GM18526 (cell line): ENCODE data around the gene GPR82.

Experiments
- POLR2A ChIP-seq: IDR thresholded peaks from 3 replicates; pipeline ENCODE4 v1.6.1; 2011; ENCODE audit not compliant: insufficient read length; ENCODE audit errors: extremely low read depth

GPR82 gene

GRCh38 chrX:41711021-41711667 lies 12.8 kb upstream of the GPR82 start:
- no peak for TF ChIP-seq POLR2A

GRCh38 chrX:41716222-41716621 lies 7.8 kb upstream of the GPR82 start:
- TF ChIP-seq POLR2A: no peak

DNA sequence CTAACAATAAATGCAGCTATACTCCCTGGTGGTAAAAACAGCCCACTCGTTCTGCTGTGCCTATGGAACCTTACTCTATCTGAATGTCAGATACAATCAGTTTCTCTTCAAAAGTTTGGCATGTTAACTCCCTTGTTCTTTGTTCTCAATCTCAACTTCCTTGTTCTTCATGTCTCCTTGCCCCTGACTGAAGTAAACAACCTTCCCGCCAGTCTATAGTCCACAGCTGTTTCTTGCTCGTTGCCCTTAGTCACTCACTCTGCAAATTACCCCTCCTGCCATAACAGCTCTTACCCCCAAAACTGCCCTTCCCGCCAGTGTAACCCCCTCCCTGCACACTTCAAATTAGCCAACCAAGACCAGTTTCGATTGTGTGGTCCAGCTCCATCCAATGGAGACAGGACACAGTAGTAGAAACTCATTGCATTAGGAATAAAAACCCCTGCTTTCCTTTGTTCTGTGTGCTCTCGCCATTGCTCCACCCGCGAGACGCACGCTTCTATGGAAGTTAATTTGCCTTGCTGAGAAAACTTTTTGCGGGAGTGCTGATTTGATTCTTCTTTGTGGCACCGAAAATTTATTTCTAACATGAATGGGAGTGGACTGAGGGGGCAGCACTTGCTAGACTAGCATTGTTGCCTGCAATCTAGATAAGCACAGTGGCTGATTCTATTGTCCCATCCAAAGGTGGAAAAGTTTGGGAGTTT lies 7.1 kb upstream of the GPR82 start:
- TF ChIP-seq POLR2A: no peak

GRCh38 chrX:41718481-41719235 lies 5.3 kb upstream of the GPR82 start:
- TF ChIP-seq POLR2A: no peak

DNA sequence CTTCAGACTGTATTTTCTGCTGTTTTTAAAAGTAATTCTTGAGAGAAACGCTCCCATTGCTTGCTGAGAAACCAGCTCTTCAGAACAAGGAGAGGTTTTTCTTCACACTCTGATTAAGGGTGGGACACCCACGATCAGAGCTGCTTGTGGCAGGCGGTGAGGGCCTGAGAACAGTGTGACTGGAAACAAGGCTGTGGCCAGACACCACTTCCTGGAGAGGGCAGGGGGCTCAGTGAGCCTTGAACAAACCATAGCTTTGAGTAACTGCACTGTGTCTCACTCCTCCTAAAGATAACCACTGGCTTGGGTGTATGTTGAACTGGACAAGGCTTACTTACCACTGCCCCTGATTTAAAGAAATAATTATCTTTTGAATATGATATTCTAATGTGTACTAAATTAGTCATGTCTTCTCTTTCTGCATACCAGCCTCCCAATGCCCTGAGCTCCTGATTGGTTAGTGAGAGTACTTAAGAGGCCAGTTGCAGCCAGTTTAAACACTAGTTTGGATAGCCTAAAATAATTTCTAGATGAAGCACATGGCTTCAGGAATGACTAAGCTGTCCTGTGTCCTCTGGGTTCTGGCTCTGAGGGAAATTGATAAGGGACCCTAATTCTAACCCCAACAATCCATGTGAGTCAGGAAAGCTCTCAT lies 3.7 kb upstream of the GPR82 start:
- no peak for TF ChIP-seq POLR2A

DNA sequence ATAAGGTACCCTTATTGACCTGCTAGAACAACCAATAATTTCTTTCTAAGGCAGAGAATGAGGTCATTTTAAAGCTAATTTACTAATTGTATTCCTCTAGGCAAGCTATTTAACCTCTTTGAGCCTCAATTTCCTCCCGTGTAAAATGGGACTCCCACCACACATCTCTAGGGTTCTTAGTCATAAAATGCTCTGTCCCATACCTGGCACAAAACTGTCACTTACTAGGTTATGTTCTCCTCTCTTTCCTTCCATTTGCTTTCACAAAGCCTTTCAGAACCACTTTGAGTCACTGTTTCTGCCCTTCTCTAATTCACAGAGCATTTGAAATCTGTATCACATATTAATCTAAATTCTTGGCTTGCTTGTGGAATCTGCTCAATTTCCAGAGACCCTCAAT lies 2.4 kb upstream of the GPR82 start:
- TF ChIP-seq POLR2A: no peak

GRCh38 chrX:41722214-41722613 lies 1.8 kb upstream of the GPR82 start:
- no peak for TF ChIP-seq POLR2A

GRCh38 chrX:41722816-41723618 lies 964 bp upstream of the GPR82 start:
- no peak for TF ChIP-seq POLR2A

- no peak for TF ChIP-seq POLR2A
Measured at GRCh38 chrX:41728125-41728524, 4.1 kb downstream of the GPR82 start.

- TF ChIP-seq POLR2A: no peak
Measured at GRCh38 chrX:41730081-41730480, 6.1 kb downstream of the GPR82 start.

DNA sequence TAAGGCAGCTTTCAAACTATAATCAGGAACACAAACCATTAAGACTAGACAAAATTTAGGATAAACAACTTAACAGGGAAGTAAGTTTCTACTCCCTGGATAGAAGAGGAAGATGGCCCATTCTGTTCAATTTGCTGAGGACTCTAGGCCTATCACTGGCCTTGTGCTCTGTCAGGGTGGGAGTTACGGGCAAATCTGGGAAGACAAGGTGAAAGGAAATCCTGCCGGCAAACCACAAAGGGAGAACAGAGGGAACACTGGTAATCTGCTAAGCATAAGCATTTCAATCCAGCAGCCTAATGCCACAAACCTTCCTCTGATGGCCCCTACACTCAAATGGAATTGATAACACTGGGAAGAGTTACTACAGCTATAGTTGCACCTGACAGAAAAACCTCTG lies 8.3 kb downstream of the GPR82 start:
- TF ChIP-seq POLR2A: no peak

GRCh38 chrX:41733939-41734338 lies 10.0 kb downstream of the GPR82 start:
- TF ChIP-seq POLR2A: no peak

- no peak for TF ChIP-seq POLR2A
Measured at GRCh38 chrX:41734530-41734929, 10.5 kb downstream of the GPR82 start.

GRCh38 chrX:41737065-41737464 lies 13.1 kb downstream of the GPR82 start:
- no peak for TF ChIP-seq POLR2A

- TF ChIP-seq POLR2A: no peak
Measured at GRCh38 chrX:41739871-41740270, 15.9 kb downstream of the GPR82 start.

- TF ChIP-seq POLR2A: no peak
Measured at GRCh38 chrX:41750716-41751115, 26.7 kb downstream of the GPR82 start.

DNA sequence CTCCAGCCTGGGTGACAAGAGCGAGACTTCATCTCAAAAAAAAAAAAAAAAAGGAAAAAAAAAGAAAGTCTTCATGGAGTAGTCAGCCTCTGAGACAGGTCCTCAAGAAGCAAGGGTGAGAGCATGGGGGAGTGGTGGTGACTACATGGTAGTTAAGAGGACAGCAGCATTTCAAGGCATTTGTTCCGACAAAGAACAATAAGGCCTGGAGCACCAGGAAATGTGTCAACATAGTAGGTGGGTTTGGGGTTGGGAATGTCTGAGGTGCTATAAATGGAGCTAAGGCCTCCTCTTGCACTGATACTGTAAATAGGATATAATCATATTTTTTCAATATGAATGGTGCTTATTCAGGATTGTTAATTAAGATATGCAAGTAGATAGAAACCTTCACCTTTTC lies 34.4 kb downstream of the GPR82 start:
- no peak for TF ChIP-seq POLR2A
